HepG2 (cell line): Measurements from ENCODE around the gene RSBN1. TPM values are rescaled to one million over a fixed set of nuclear protein-coding genes. Genes with fewer than 3 reads are reported as not detected.

ENCODE experiments used
- ATAC-seq: fragments of 200-7000 bp; cut with Tn5 transposase; 3 replicates; pipeline ENCODE4 v1.9.1; 2020; ENCODE audit warnings: mild to moderate bottlenecking, moderate library complexity
- BruUV-seq: library from RNA; stranded (reverse); fragments of 400-500 nt; replicated peaks from 2 replicates; lab custom pipeline; 2021; lab: Mats Ljungman, UMichigan
- CTCF ChIA-PET: fragments of 300-600 bp; formaldehyde crosslinking; extraction: SDS; loops from one replicate; lab custom pipeline; 2021; ENCODE audit warnings: low total read pairs, inconsistent platforms, low intra/inter-chr PET ratio; lab: Yijun Ruan, JAX
- POLR2A ChIA-PET: fragments of 350-600 bp; sonication (Branson Sonifier 250); formaldehyde crosslinking; loops from one replicate; lab custom pipeline; 2020; ENCODE audit warnings: antibody characterized with exemption, inconsistent platforms; lab: Yijun Ruan, JAX
- DNase-seq: peaks from one replicate; pipeline ENCODE4 v3.0.0-alpha.2; 2015; ENCODE audit warnings: low spot score
- FAIRE-seq: peaks from 3 replicates; lab custom pipeline; 2011; peaks lifted over from hg19 to GRCh38; lab: Jason Lieb, UNC
- H2AFZ ChIP-seq: one replicate; pipeline ENCODE4 v1.6.1; 2011; ENCODE audit warnings: low read length, inconsistent platforms
- H3K27ac ChIP-seq: fragments of 300-600 bp; 3 replicates; pipeline ENCODE4 v1.8.0; 2011; ENCODE audit warnings: mixed run types, mild to moderate bottlenecking, mixed read lengths, low read length, inconsistent platforms; ENCODE audit not compliant: insufficient read depth; ENCODE audit errors: extremely low read length
- H3K27me3 ChIP-seq, 2 experiments: fragments of 200-600 bp in 1 of 2; 2 replicates in 1 of 2; 3 replicates in 1 of 2; pipeline versions ENCODE4 v1.6.0 to v1.8.0; 2011; ENCODE audit warnings: low read length in 2 of 2, mild to moderate bottlenecking in 2 of 2, moderate library complexity in 2 of 2, inconsistent platforms in 1 of 2; ENCODE audit not compliant: insufficient read depth in 2 of 2, control insufficient read depth in 1 of 2
- H3K36me3 ChIP-seq, 2 experiments: fragments of 200-600 bp in 1 of 2; replicated peaks in 1 of 2; 2 replicates in 1 of 2; 3 replicates in 1 of 2; pipeline versions ENCODE4 v1.5.1 to v1.8.0; 2011; ENCODE audit warnings: low read length in 2 of 2, inconsistent platforms in 1 of 2; ENCODE audit not compliant: insufficient read depth in 2 of 2, control insufficient read depth in 1 of 2
- H3K4me1 ChIP-seq: 2 replicates; pipeline ENCODE4 v1.5.1; 2012; ENCODE audit warnings: low read length, inconsistent platforms; ENCODE audit not compliant: insufficient read depth
- H3K4me2 ChIP-seq: 2 replicates; pipeline ENCODE4 v1.6.0; 2011; ENCODE audit warnings: low read depth, low read length, inconsistent platforms
- H3K4me3 ChIP-seq, 3 experiments: fragments of 200-600 bp in 1 of 3; sonication (generic), shearing (Covaris generic) in 1 of 3; replicated peaks in 1 of 3; 2 replicates each; pipeline ENCODE4 v1.5.1; 2011 to 2016; ENCODE audit warnings: low read length in 3 of 3, inconsistent platforms in 2 of 3, low read depth in 2 of 3, mild to moderate bottlenecking in 2 of 3, control low read depth in 1 of 3, mixed read lengths in 1 of 3; ENCODE audit not compliant: insufficient read depth in 1 of 3
- H3K79me2 ChIP-seq: one replicate; pipeline ENCODE4 v1.6.1; 2011; ENCODE audit warnings: low read length, inconsistent platforms; ENCODE audit not compliant: insufficient read depth
- H3K9ac ChIP-seq: 2 replicates; pipeline ENCODE4 v1.6.0; 2011; ENCODE audit warnings: mild to moderate bottlenecking, low read depth, low read length, inconsistent platforms; ENCODE audit not compliant: insufficient read depth
- H3K9me3 ChIP-seq: 2 replicates; pipeline ENCODE4 v1.5.1; 2012; ENCODE audit warnings: mild to moderate bottlenecking, low read length
- H4K20me1 ChIP-seq: 2 replicates; pipeline ENCODE4 v1.6.0; 2011; ENCODE audit warnings: inconsistent platforms, mild to moderate bottlenecking, low read length, moderate library complexity; ENCODE audit not compliant: insufficient read depth
- BRCA1 ChIP-seq: sonication (generic); formaldehyde crosslinking; IDR thresholded peaks from 2 replicates; pipeline ENCODE4 v1.4.0; 2020; ENCODE audit warnings: missing genetic modification reagents
- ERF ChIP-seq: IDR thresholded peaks from 2 replicates; pipeline ENCODE4 v1.6.1; 2018; ENCODE audit warnings: missing biosample characterization, missing genetic modification reagents
- FUBP1 ChIP-seq: sonication (generic); formaldehyde crosslinking; IDR thresholded peaks from 2 replicates; pipeline ENCODE4 v1.5.1; 2020; ENCODE audit warnings: missing genetic modification reagents, mild to moderate bottlenecking, borderline replicate concordance
- MLX ChIP-seq: IDR thresholded peaks from 2 replicates; pipeline ENCODE4 v1.6.1; 2016
- MXD1 ChIP-seq: sonication (generic); formaldehyde crosslinking; IDR thresholded peaks from 2 replicates; pipeline ENCODE4 v1.4.0; 2020; ENCODE audit warnings: mild to moderate bottlenecking, missing genetic modification reagents
- NFKBIZ ChIP-seq: IDR thresholded peaks from 2 replicates; pipeline ENCODE4 v1.6.1; 2018; ENCODE audit warnings: missing genetic modification reagents, missing compliant biosample characterization
- PHF5A ChIP-seq: IDR thresholded peaks from one replicate; pipeline ENCODE4 v1.6.1; 2018; ENCODE audit warnings: low read depth, missing genetic modification reagents; ENCODE audit not compliant: unreplicated experiment
- SMAD1 ChIP-seq: sonication (generic); formaldehyde crosslinking; IDR thresholded peaks from 2 replicates; pipeline ENCODE4 v1.4.0; 2020; ENCODE audit warnings: missing genetic modification reagents, low read depth, mild to moderate bottlenecking, borderline replicate concordance
- STAT6 ChIP-seq: sonication (generic); formaldehyde crosslinking; IDR thresholded peaks from 2 replicates; pipeline ENCODE4 v1.4.0; 2020; ENCODE audit warnings: missing genetic modification reagents, mild to moderate bottlenecking, borderline replicate concordance
- TERF1 ChIP-seq: sonication (generic); formaldehyde crosslinking; IDR thresholded peaks from 2 replicates; pipeline ENCODE4 v1.8.0; 2022; ENCODE audit warnings: mild to moderate bottlenecking, missing genetic modification reagents, moderate library complexity
- ZFP36 ChIP-seq: fragments of 150-350 bp; IDR thresholded peaks from 2 replicates; pipeline ENCODE4 v1.6.1; 2018; ENCODE audit warnings: borderline replicate concordance, low read length, low read depth; ENCODE audit not compliant: partially characterized antibody
- ZNF276 ChIP-seq: sonication (generic); formaldehyde crosslinking; IDR thresholded peaks from 2 replicates; pipeline ENCODE4 v1.4.0; 2020; ENCODE audit warnings: mild to moderate bottlenecking, low read depth, missing genetic modification reagents
- ZNF296 ChIP-seq: sonication (generic); formaldehyde crosslinking; conservative IDR thresholded peaks from 2 replicates; pipeline ENCODE4 v1.5.0; 2020; ENCODE audit warnings: mild to moderate bottlenecking, missing genetic modification reagents
- ZNF562 ChIP-seq: sonication (generic); formaldehyde crosslinking; IDR thresholded peaks from 2 replicates; pipeline ENCODE4 v1.8.0; 2022; ENCODE audit warnings: missing genetic modification reagents, borderline replicate concordance
- WGBS: methylation state at CpG from one replicate; pipeline ENCODE4 v1.1.6; 2017; ENCODE audit warnings: low lambda C conversion rate; 5-methylcytosine and 5-hydroxymethylcytosine counted together
- in situ Hi-C: cut with HindIII; loops from 2 replicates; pipeline ENCODE4 v1.10.0; 2017; ENCODE audit warnings: low pct_unique_long_range_greater_than_20kb; ENCODE audit not compliant: extremely low pct_ligation_motif_present
- intact Hi-C: fragments of 100-400 bp; cut with micrococcal nuclease; formaldehyde crosslinking; loops from one replicate; pipeline ENCODE4 v1.10.0; 2022; ENCODE audit not compliant: unreplicated experiment
- polyA plus RNA-seq, 8 experiments: library from polyadenylated mRNA; depleted of rRNA in 3 of 8; stranded (reverse) in 7 of 8; unstranded in 1 of 8; fragments of >200 nt; fragmentation: Illumina TruSeq in 4 of 8; extraction: Trizol in 4 of 8; gene quantifications; 2 replicates each; pipeline versions ENCODE4 v1.2.1 to v1.2.3, GENCODE V29; 2011 to 2016; ENCODE audit warnings: low read depth in 4 of 8, missing spikeins in 1 of 8, mixed read lengths in 1 of 8; ENCODE audit not compliant: insufficient read depth in 1 of 8
- total RNA-seq, 5 experiments: library from RNA; depleted of rRNA; stranded (reverse); fragments of >200 nt; fragmentation: Illumina TruSeq; extraction: Trizol; gene quantifications; 2 replicates each; pipeline ENCODE4 v1.2.3, GENCODE V29; 2016; ENCODE audit warnings: low read depth in 1 of 5

RSBN1 gene
- total and polyA plus RNA-seq, 2 of the 13 experiments (the other 11 are each of a cell fraction or from before 2014, with no cell fraction given): 8.3 to 10.4 TPM

GRCh38 chr1:113834716-113835115, 22.4 kb upstream of the RSBN1 start (continued):
- no peak for TF ChIP-seq STAT6 (CRISPR knock-in tag)
- TF ChIP-seq, all 625 proteins: peak for 0

GRCh38 chr1:113830039-113830438, 17.8 kb upstream of the RSBN1 start:
- Histone ChIP-seq H3K4me1 (no peaks in the 10 kb centered on the region), H3K27ac (no peak overlapping the region), H3K36me3 (no peaks in the 10 kb centered on the region), H2AFZ (no peak overlapping the region), H3K9me3 (no peaks in the 10 kb centered on the region), H3K4me2 (no peak overlapping the region), H3K27me3 (no peaks in the 10 kb centered on the region), H4K20me1 (no peaks in the 10 kb centered on the region), H3K4me3 (no peak overlapping the region), H3K79me2 (no peaks in the 10 kb centered on the region), H3K9ac (no peak overlapping the region)
- ATAC-seq (no peak), DNase-seq (no peak), FAIRE-seq (no peak)
- BruUV-seq: no TSS peak
- ChIA-PET CTCF (no interaction called here), POLR2A (no interaction called here)
- in situ Hi-C loops: loop anchor here (25.0 kb wide), 1 partner anchor 457 kb away; no protein-coding TSS in a partner anchor
- 28% methylated on average over 3 of the region's 3 CpGs for WGBS
- intact Hi-C loops: loop anchor here (10.0 kb wide), 1 partner anchor 455 kb away; no protein-coding TSS in a partner anchor
- no peak for TF ChIP-seq ZNF296
- TF ChIP-seq FUBP1 (CRISPR knock-in tag): no peak
- TF ChIP-seq SMAD1 (CRISPR knock-in tag): no peak
- no peak for TF ChIP-seq MLX
- TF ChIP-seq PHF5A (CRISPR knock-in tag): no peak
- no peak for TF ChIP-seq ZNF276
- no peak for TF ChIP-seq MXD1 (CRISPR knock-in tag)
- TF ChIP-seq ERF (CRISPR knock-in tag): no peak
- no peak for TF ChIP-seq ZFP36
- no peak for TF ChIP-seq ZNF562
- TF ChIP-seq BRCA1: no peak
- no peak for TF ChIP-seq TERF1 (CRISPR knock-in tag)
- no peak for TF ChIP-seq NFKBIZ (CRISPR knock-in tag)
